ENCODE measurements around the gene ZNF823.
A peak's percentile ranks its signal among the peaks of the same experiment; 100 is the strongest.

The ZNF823 gene

GRCh38 chr19:11729586-11729985 lies 9.2 kb downstream of the ZNF823 start:
- peaks cover 4% of the 10 kb centered on the region for H3K9me3 ChIP-seq (ENCODE audit: control insufficient read depth, insufficient read depth, low read length)
- no peaks in the 10 kb centered on the region for H3K36me3 ChIP-seq (ENCODE audit: control insufficient read depth, insufficient read depth, low read length)
- no peaks in the 10 kb centered on the region for H3K4me1 ChIP-seq (ENCODE audit: control insufficient read depth, insufficient read depth, low read length)

GRCh38 chr19:11722414-11722813 lies 16.3 kb downstream of the ZNF823 start:
- H3K4me3 ChIP-seq (ENCODE audit: low read depth, low read length): no peak overlapping the region
- peaks cover 4% of the 10 kb centered on the region for H3K36me3 ChIP-seq (ENCODE audit: control insufficient read depth, insufficient read depth, low read length)
- H3K9me3 ChIP-seq (ENCODE audit: control insufficient read depth, insufficient read depth, low read length): peaks cover 23% of the 10 kb centered on the region
- no peaks in the 10 kb centered on the region for H3K4me1 ChIP-seq (ENCODE audit: control insufficient read depth, insufficient read depth, low read length)
- H3K27me3 ChIP-seq (ENCODE audit: control insufficient read depth, insufficient read depth, low read length): no peaks in the 10 kb centered on the region
- no peak overlapping the region for H3K9ac ChIP-seq (ENCODE audit: low read depth, low read length)

More at GRCh38 chr19:11729586-11729985, 9.2 kb downstream of the ZNF823 start:
- H3K9ac ChIP-seq (ENCODE audit: low read depth, low read length): no peak overlapping the region
- no peaks in the 10 kb centered on the region for H3K27me3 ChIP-seq (ENCODE audit: control insufficient read depth, insufficient read depth, low read length)
- H3K4me3 ChIP-seq (ENCODE audit: low read depth, low read length): no peak overlapping the region

- H3K4me3 ChIP-seq (ENCODE audit: low read depth, low read length): no peak overlapping the region
- H3K9ac ChIP-seq (ENCODE audit: low read depth, low read length): no peak overlapping the region
- H3K9me3 ChIP-seq (ENCODE audit: control insufficient read depth, insufficient read depth, low read length): peaks cover 23% of the 10 kb centered on the region
- H3K27me3 ChIP-seq (ENCODE audit: control insufficient read depth, insufficient read depth, low read length): no peaks in the 10 kb centered on the region
- H3K4me1 ChIP-seq (ENCODE audit: control insufficient read depth, insufficient read depth, low read length): no peaks in the 10 kb centered on the region
- peaks cover 4% of the 10 kb centered on the region for H3K36me3 ChIP-seq (ENCODE audit: control insufficient read depth, insufficient read depth, low read length)
These were observed 17.1 kb downstream of the ZNF823 start for GRCh38 chr19:11721681-11722080.

GRCh38 chr19:11710313-11710712 lies 28.4 kb downstream of the ZNF823 start:
- no peak overlapping the region for H3K9ac ChIP-seq (ENCODE audit: low read depth, low read length)
- H3K36me3 ChIP-seq (ENCODE audit: control insufficient read depth, insufficient read depth, low read length): no peaks in the 10 kb centered on the region
- no peak overlapping the region for H3K4me3 ChIP-seq (ENCODE audit: low read depth, low read length)
- H3K4me1 ChIP-seq (ENCODE audit: control insufficient read depth, insufficient read depth, low read length): no peaks in the 10 kb centered on the region
- no peaks in the 10 kb centered on the region for H3K9me3 ChIP-seq (ENCODE audit: control insufficient read depth, insufficient read depth, low read length)
- H3K27me3 ChIP-seq (ENCODE audit: control insufficient read depth, insufficient read depth, low read length): no peaks in the 10 kb centered on the region

- Histone ChIP-seq H3K4me3 (ENCODE audit: low read depth, low read length) (no peak overlapping the region), H3K9ac (ENCODE audit: low read depth, low read length) (no peak overlapping the region), H3K36me3 (ENCODE audit: control insufficient read depth, insufficient read depth, low read length) (no peaks in the 10 kb centered on the region), H3K27me3 (ENCODE audit: control insufficient read depth, insufficient read depth, low read length) (no peaks in the 10 kb centered on the region), H3K9me3 (ENCODE audit: control insufficient read depth, insufficient read depth, low read length) (no peaks in the 10 kb centered on the region), H3K4me1 (ENCODE audit: control insufficient read depth, insufficient read depth, low read length) (no peaks in the 10 kb centered on the region)
These were observed 30.3 kb downstream of the ZNF823 start for GRCh38 chr19:11708457-11708856.

GRCh38 chr19:11705474-11705873 lies 33.3 kb downstream of the ZNF823 start:
- no peaks in the 10 kb centered on the region for H3K36me3 ChIP-seq (ENCODE audit: control insufficient read depth, insufficient read depth, low read length)
- no peaks in the 10 kb centered on the region for H3K4me1 ChIP-seq (ENCODE audit: control insufficient read depth, insufficient read depth, low read length)
- H3K4me3 ChIP-seq (ENCODE audit: low read depth, low read length): no peak overlapping the region
- no peaks in the 10 kb centered on the region for H3K27me3 ChIP-seq (ENCODE audit: control insufficient read depth, insufficient read depth, low read length)
- no peak overlapping the region for H3K9ac ChIP-seq (ENCODE audit: low read depth, low read length)
- H3K9me3 ChIP-seq (ENCODE audit: control insufficient read depth, insufficient read depth, low read length): no peaks in the 10 kb centered on the region

GRCh38 chr19:11704626-11705025 lies 34.1 kb downstream of the ZNF823 start:
- Histone ChIP-seq H3K4me1 (ENCODE audit: control insufficient read depth, insufficient read depth, low read length) (no peaks in the 10 kb centered on the region), H3K9ac (ENCODE audit: low read depth, low read length) (no peak overlapping the region), H3K9me3 (ENCODE audit: control insufficient read depth, insufficient read depth, low read length) (no peaks in the 10 kb centered on the region), H3K36me3 (ENCODE audit: control insufficient read depth, insufficient read depth, low read length) (no peaks in the 10 kb centered on the region), H3K4me3 (ENCODE audit: low read depth, low read length) (no peak overlapping the region), H3K27me3 (ENCODE audit: control insufficient read depth, insufficient read depth, low read length) (no peaks in the 10 kb centered on the region)

- peaks cover 8% of the 10 kb centered on the region for H3K27me3 ChIP-seq (ENCODE audit: control insufficient read depth, insufficient read depth, low read length)
- H3K4me3 ChIP-seq (ENCODE audit: low read depth, low read length): no peak overlapping the region
- no peak overlapping the region for H3K9ac ChIP-seq (ENCODE audit: low read depth, low read length)
- no peaks in the 10 kb centered on the region for H3K36me3 ChIP-seq (ENCODE audit: control insufficient read depth, insufficient read depth, low read length)
- H3K9me3 ChIP-seq (ENCODE audit: control insufficient read depth, insufficient read depth, low read length): no peaks in the 10 kb centered on the region
- no peaks in the 10 kb centered on the region for H3K4me1 ChIP-seq (ENCODE audit: control insufficient read depth, insufficient read depth, low read length)
These were observed 38.6 kb downstream of the ZNF823 start for GRCh38 chr19:11699931-11700794.

- Histone ChIP-seq H3K4me3 (ENCODE audit: low read depth, low read length) (no peak overlapping the region), H3K27me3 (ENCODE audit: control insufficient read depth, insufficient read depth, low read length) (peaks cover 8% of the 10 kb centered on the region), H3K36me3 (ENCODE audit: control insufficient read depth, insufficient read depth, low read length) (no peaks in the 10 kb centered on the region), H3K9me3 (ENCODE audit: control insufficient read depth, insufficient read depth, low read length) (no peaks in the 10 kb centered on the region), H3K4me1 (ENCODE audit: control insufficient read depth, insufficient read depth, low read length) (no peaks in the 10 kb centered on the region), H3K9ac (ENCODE audit: low read depth, low read length) (no peak overlapping the region)
These were observed 40.5 kb downstream of the ZNF823 start for GRCh38 chr19:11698231-11698630.

- H3K36me3 ChIP-seq (ENCODE audit: control insufficient read depth, insufficient read depth, low read length): no peaks in the 10 kb centered on the region
- peaks cover 8% of the 10 kb centered on the region for H3K27me3 ChIP-seq (ENCODE audit: control insufficient read depth, insufficient read depth, low read length)
- no peak overlapping the region for H3K9ac ChIP-seq (ENCODE audit: low read depth, low read length)
- no peak overlapping the region for H3K4me3 ChIP-seq (ENCODE audit: low read depth, low read length)
- H3K9me3 ChIP-seq (ENCODE audit: control insufficient read depth, insufficient read depth, low read length): no peaks in the 10 kb centered on the region
- no peaks in the 10 kb centered on the region for H3K4me1 ChIP-seq (ENCODE audit: control insufficient read depth, insufficient read depth, low read length)
These were observed 41.4 kb downstream of the ZNF823 start for GRCh38 chr19:11697284-11697855.

- Histone ChIP-seq H3K9me3 (ENCODE audit: control insufficient read depth, insufficient read depth, low read length) (no peaks in the 10 kb centered on the region), H3K4me1 (ENCODE audit: control insufficient read depth, insufficient read depth, low read length) (no peaks in the 10 kb centered on the region), H3K36me3 (ENCODE audit: control insufficient read depth, insufficient read depth, low read length) (peaks cover 2% of the 10 kb centered on the region), H3K9ac (ENCODE audit: low read depth, low read length) (peak overlapping the region; percentile 79), H3K4me3 (ENCODE audit: low read depth, low read length) (peak overlapping the region; percentile 71), H3K27me3 (ENCODE audit: control insufficient read depth, insufficient read depth, low read length) (peaks cover 8% of the 10 kb centered on the region)
These were observed 44.0 kb downstream of the ZNF823 start for GRCh38 chr19:11694533-11695439.

Measured in iPS-15b (cell line).